NCI-H2196 treated with DMSO at 0.1 percent for 48 hours (cell line): ENCODE results near the gene FAM163A.
"Not testable (repeated sequence)": the region's sequence is repeated elsewhere in the genome, so short reads cannot be mapped to it uniquely, and the experiment has no call there.

Experiments used
- DNase-seq: peaks from one replicate; lab custom pipeline; 2025; ENCODE audit not compliant: unreplicated experiment; lab: John Stamatoyannopoulos, UW

Gene FAM163A

GRCh38 chr1:179836686-179837445, 93.8 kb downstream of the FAM163A start:
- not testable (repeated sequence) for DNase-seq

GRCh38 chr1:179840107-179840506, 97.0 kb downstream of the FAM163A start:
- no peak for DNase-seq

GRCh38 chr1:179848233-179848632, 105.1 kb downstream of the FAM163A start:
- no peak for DNase-seq

GRCh38 chr1:179853102-179853501, 110.0 kb downstream of the FAM163A start:
- DNase-seq: no peak

DNA sequence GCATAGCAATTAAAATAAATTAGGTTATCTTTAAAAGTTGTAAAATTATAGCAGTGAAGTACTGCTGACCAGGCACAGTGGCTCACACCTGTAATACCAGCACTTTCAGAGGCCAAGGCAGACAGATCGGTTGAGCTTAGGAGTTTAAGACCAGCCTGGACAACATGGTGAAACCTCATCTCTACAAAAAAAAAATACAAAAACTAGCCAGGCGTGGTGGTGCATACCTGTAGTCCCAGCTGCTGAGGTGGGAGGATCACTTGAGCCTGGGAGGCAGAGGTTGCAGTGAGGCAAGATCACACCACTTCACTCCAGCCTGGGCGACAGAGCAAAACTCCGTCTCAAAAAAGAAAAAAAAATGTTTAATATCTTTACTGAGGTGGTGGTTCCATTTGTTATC, 112.7 kb downstream of the FAM163A start:
- DNase-seq: not testable (repeated sequence)

GRCh38 chr1:179856296-179856695, 113.2 kb downstream of the FAM163A start:
- DNase-seq: no peak

- no peak for DNase-seq
These were observed 113.9 kb downstream of the FAM163A start for GRCh38 chr1:179857009-179857408.

GRCh38 chr1:179860652-179861051, 117.6 kb downstream of the FAM163A start:
- no peak for DNase-seq

DNA sequence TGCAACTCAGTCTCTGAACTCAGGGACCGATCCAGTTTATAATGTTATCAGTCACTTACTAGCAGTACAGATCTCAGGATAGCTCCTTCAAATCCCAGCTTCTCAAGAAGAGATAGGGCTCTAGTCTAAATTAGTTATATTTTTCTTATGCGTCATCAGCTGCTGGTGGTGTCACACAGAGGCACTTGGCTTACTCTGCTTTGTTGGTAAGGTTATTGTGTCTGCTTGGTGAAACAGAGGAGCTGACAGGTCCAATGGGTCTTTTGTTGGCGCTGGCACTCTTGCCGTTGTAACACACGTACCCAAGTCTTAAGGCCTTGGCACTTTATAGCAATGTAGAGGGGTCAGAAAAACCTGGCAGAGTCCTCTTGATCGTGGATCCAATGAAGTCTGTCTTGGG, 122.3 kb downstream of the FAM163A start:
- no peak for DNase-seq
